HG02943 (cell line): ENCODE measurements around the gene BICD2.

Source experiments
- ATAC-seq: cut with Tn5 transposase; IDR thresholded peaks from one replicate; pipeline ENCODE4 v1.9.1; 2021; ENCODE audit warnings: mild to moderate bottlenecking, low read depth, moderate library complexity; ENCODE audit not compliant: unreplicated experiment

Gene BICD2

GRCh38 chr9:92749071-92749933, 15.3 kb downstream of the BICD2 start:
- ATAC-seq = no peak

GRCh38 chr9:92748233-92748497, 16.5 kb downstream of the BICD2 start:
- ATAC-seq = no peak

- no peak for ATAC-seq
Measured at GRCh38 chr9:92747459-92748232, 17.0 kb downstream of the BICD2 start.

- ATAC-seq = no peak
Measured at GRCh38 chr9:92746567-92747458, 17.8 kb downstream of the BICD2 start.

- ATAC-seq = no peak
Measured at GRCh38 chr9:92745881-92746280, 18.8 kb downstream of the BICD2 start.

- no peak for ATAC-seq
Measured at GRCh38 chr9:92745331-92745730, 19.3 kb downstream of the BICD2 start.

- no peak for ATAC-seq
Measured at GRCh38 chr9:92740969-92741368, 23.7 kb downstream of the BICD2 start.

GRCh38 chr9:92740446-92740961, 24.1 kb downstream of the BICD2 start:
- no peak for ATAC-seq

GRCh38 chr9:92740009-92740408, 24.6 kb downstream of the BICD2 start:
- ATAC-seq = no peak

GRCh38 chr9:92739346-92739970, 25.2 kb downstream of the BICD2 start:
- ATAC-seq = no peak

GRCh38 chr9:92738661-92739081, 26.0 kb downstream of the BICD2 start:
- ATAC-seq = no peak

- ATAC-seq = no peak
Measured at GRCh38 chr9:92737611-92738299, 26.9 kb downstream of the BICD2 start.

GRCh38 chr9:92737216-92737606, 27.4 kb downstream of the BICD2 start:
- no peak for ATAC-seq

- ATAC-seq = no peak
Measured at GRCh38 chr9:92736563-92737215, 27.9 kb downstream of the BICD2 start.

- ATAC-seq = no peak
Measured at GRCh38 chr9:92735636-92736562, 28.7 kb downstream of the BICD2 start.

GRCh38 chr9:92734931-92735635, 29.6 kb downstream of the BICD2 start:
- ATAC-seq = no peak

GRCh38 chr9:92730897-92731296, 33.7 kb downstream of the BICD2 start:
- no peak for ATAC-seq
